ENCODE results near the gene ZNF423. TPM values are rescaled to one million over a fixed set of nuclear protein-coding genes. Genes with fewer than 3 reads are reported as not detected.

The ZNF423 gene
- total and polyA plus RNA-seq, 2 experiments from 2014 or later: 12.3 to 22.2 TPM

- Histone ChIP-seq H3K4me1 (ENCODE audit: low read depth) (peaks cover 49% of the 10 kb centered on the region), H3K36me3 (no peaks in the 10 kb centered on the region), H3K27me3 (no peaks in the 10 kb centered on the region), H3K9me3 (ENCODE audit: low read depth) (no peaks in the 10 kb centered on the region), H3K27ac (no peak overlapping the region), H3K4me3 (no peak overlapping the region)
- no peak for DNase-seq (ENCODE audit: low read depth in 1 of 2, low spot score in 1 of 2)
- TF ChIP-seq, protein P1, sequence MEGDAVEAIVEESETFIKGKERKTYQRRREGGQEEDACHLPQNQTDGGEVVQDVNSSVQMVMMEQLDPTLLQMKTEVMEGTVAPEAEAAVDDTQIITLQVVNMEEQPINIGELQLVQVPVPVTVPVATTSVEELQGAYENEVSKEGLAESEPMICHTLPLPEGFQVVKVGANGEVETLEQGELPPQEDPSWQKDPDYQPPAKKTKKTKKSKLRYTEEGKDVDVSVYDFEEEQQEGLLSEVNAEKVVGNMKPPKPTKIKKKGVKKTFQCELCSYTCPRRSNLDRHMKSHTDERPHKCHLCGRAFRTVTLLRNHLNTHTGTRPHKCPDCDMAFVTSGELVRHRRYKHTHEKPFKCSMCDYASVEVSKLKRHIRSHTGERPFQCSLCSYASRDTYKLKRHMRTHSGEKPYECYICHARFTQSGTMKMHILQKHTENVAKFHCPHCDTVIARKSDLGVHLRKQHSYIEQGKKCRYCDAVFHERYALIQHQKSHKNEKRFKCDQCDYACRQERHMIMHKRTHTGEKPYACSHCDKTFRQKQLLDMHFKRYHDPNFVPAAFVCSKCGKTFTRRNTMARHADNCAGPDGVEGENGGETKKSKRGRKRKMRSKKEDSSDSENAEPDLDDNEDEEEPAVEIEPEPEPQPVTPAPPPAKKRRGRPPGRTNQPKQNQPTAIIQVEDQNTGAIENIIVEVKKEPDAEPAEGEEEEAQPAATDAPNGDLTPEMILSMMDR (IDR thresholded peaks at IDR 0.05; ENCODE audit: low read depth, low read length): no peak
Observed at GRCh38 chr16:49695782-49696413, 160.0 kb downstream of the ZNF423 start.

- Histone ChIP-seq H3K27me3 (no peaks in the 10 kb centered on the region), H3K4me3 (no peak overlapping the region), H3K9me3 (ENCODE audit: low read depth) (no peaks in the 10 kb centered on the region), H3K4me1 (ENCODE audit: low read depth) (peaks cover 24% of the 10 kb centered on the region), H3K36me3 (no peaks in the 10 kb centered on the region), H3K27ac (no peak overlapping the region)
- TF ChIP-seq, protein P1 (IDR thresholded peaks at IDR 0.05; ENCODE audit: low read depth, low read length): no peak
- DNase-seq (ENCODE audit: low read depth in 1 of 2, low spot score in 1 of 2): no peak
Observed at GRCh38 chr16:49693445-49693844, 162.5 kb downstream of the ZNF423 start.

GRCh38 chr16:49690778-49691177 is 165.1 kb downstream of the ZNF423 start:
- TF ChIP-seq, protein P1 (IDR thresholded peaks at IDR 0.05; ENCODE audit: low read depth, low read length): no peak
- DNase-seq (ENCODE audit: low read depth in 1 of 2, low spot score in 1 of 2): no peak
- Histone ChIP-seq H3K27me3 (no peaks in the 10 kb centered on the region), H3K4me3 (no peak overlapping the region), H3K9me3 (ENCODE audit: low read depth) (no peaks in the 10 kb centered on the region), H3K4me1 (ENCODE audit: low read depth) (no peaks in the 10 kb centered on the region), H3K27ac (no peak overlapping the region), H3K36me3 (no peaks in the 10 kb centered on the region)

GRCh38 chr16:49688036-49688697 is 167.7 kb downstream of the ZNF423 start:
- Histone ChIP-seq H3K4me3 (no peak overlapping the region), H3K27ac (no peak overlapping the region), H3K36me3 (no peaks in the 10 kb centered on the region), H3K27me3 (no peaks in the 10 kb centered on the region), H3K9me3 (ENCODE audit: low read depth) (no peaks in the 10 kb centered on the region), H3K4me1 (ENCODE audit: low read depth) (no peaks in the 10 kb centered on the region)
- TF ChIP-seq, protein P1 (IDR thresholded peaks at IDR 0.05; ENCODE audit: low read depth, low read length): no peak
- DNase-seq (ENCODE audit: low read depth in 1 of 2, low spot score in 1 of 2): no peak

DNA sequence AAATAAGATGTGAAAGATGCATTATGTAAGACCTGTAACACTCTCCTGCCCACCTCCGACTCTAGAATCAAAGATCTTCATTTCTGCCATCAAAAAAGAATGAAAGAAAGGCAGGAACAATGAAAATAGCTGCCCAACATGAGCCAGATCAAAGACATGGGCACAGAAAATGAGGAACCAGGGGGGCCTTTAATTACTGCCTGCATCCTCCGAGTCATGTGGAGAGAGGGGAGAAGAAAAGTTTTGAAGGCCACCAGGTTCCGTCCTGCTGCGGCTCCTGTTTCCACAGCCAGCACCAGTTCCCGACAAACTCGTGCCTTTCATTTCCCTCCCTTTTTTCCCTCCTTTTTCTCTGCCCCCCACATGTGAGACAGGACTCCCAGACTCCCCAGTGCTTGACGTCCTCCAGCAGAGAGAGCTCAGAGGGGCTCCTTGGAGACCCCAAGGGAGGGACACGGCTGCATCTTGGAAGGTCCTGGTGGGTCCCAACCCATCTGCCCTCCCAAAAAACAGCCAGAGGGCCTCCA is 168.4 kb downstream of the ZNF423 start:
- Histone ChIP-seq H3K27me3 (no peaks in the 10 kb centered on the region), H3K4me3 (no peak overlapping the region), H3K36me3 (no peaks in the 10 kb centered on the region), H3K27ac (no peak overlapping the region), H3K9me3 (ENCODE audit: low read depth) (no peaks in the 10 kb centered on the region), H3K4me1 (ENCODE audit: low read depth) (no peaks in the 10 kb centered on the region)
- DNase-seq (ENCODE audit: low read depth in 1 of 2, low spot score in 1 of 2): no peak
- TF ChIP-seq, protein P1 (IDR thresholded peaks at IDR 0.05; ENCODE audit: low read depth, low read length): no peak
